Upper lobe of left lung (tissue), 4 donors: ENCODE results near the gene BTAF1.

Experiments
- CTCF ChIP-seq, 6 experiments: fragments of 450-650 bp in 4 of 6; fragments of 200-600 bp in 2 of 6; sonication (generic) in 2 of 6; IDR thresholded peaks; one replicate each; pipeline ENCODE4 v1.5.1; 2016 to 2019; ENCODE audit warnings: antibody characterized with exemption in 6 of 6
- EP300 ChIP-seq, 4 donors: sonication (generic); formaldehyde crosslinking; IDR thresholded peaks; one replicate each; pipeline ENCODE4 v1.5.1; 2017; ENCODE audit warnings: antibody characterized with exemption in 4 of 4, control low read depth in 2 of 4
- POLR2A ChIP-seq, 4 donors: fragments of 450-650 bp; IDR thresholded peaks; one replicate each; pipeline ENCODE4 v1.5.1; 2016 to 2017; ENCODE audit warnings: antibody characterized with exemption in 4 of 4, mild to moderate bottlenecking in 2 of 4

- no peak for TF ChIP-seq CTCF (IDR thresholded peaks at IDR 0.05)
- no peak for TF ChIP-seq EP300 (IDR thresholded peaks at IDR 0.05)
- no peak for TF ChIP-seq POLR2A (IDR thresholded peaks at IDR 0.05)
Observed at GRCh38 chr10:92066386-92066785, 142.8 kb downstream of the BTAF1 start.
